ENCODE results near the gene BAMBI. TPM values are rescaled to one million over a fixed set of nuclear protein-coding genes. Genes with fewer than 3 reads are reported as not detected.
A peak's percentile ranks its signal among the peaks of the same experiment; 100 is the strongest.

The BAMBI gene
- total RNA-seq: 16.3 TPM

- H3K27me3 ChIP-seq: no peaks in the 10 kb centered on the region
- peaks cover 6 to 11% of the 10 kb centered on the region in 2 donors for H3K4me1 ChIP-seq
- H3K4me3 ChIP-seq: peak within 1 kb of the TSS; percentile 98 to 99
- peak; percentile 59 to 96 for DNase-seq (ENCODE audit: low spot score in 2 of 2)
- no peaks in the 10 kb centered on the region for H3K9me3 ChIP-seq
- intact Hi-C loops (cut with DNase I): loop anchor here (1.0 to 5.0 kb wide), 8 partner anchors 9 to 627 kb away; no protein-coding TSS in a partner anchor
- TF ChIP-seq CTCF (IDR thresholded peaks at IDR 0.05): peak; percentile 61 to 85 (median 66)
- H3K27ac ChIP-seq: peak within 1 kb of the TSS; percentile 85
- no peaks in the 10 kb centered on the region for H3K36me3 ChIP-seq
Measured at GRCh38 chr10:28676968-28677887, at the start of gene BAMBI. BAMBI (plus strand) TSS chr10:28677521; CDS start chr10:28677898, 377 bp downstream.

GRCh38 chr10:28628184-28628893 is 49.0 kb upstream of the BAMBI start:
- Histone ChIP-seq H3K9me3 (no peaks in the 10 kb centered on the region), H3K27ac (no peak overlapping the region), H3K4me3 (no peak overlapping the region), H3K4me1 (peaks cover 0 to 8% of the 10 kb centered on the region in 2 donors), H3K27me3 (no peaks in the 10 kb centered on the region), H3K36me3 (no peaks in the 10 kb centered on the region)
- DNase-seq (ENCODE audit: low spot score in 2 of 2): peak in 1 of 2 donors; percentile 86
- peak; percentile 73 to 89 (median 86) for TF ChIP-seq CTCF (IDR thresholded peaks at IDR 0.05)
- intact Hi-C loops (cut with DNase I): loop anchor here (1.0 kb wide), 2 partner anchors 676 to 764 kb away; no protein-coding TSS in a partner anchor

GRCh38 chr10:28631896-28632583 is 45.3 kb upstream of the BAMBI start:
- Histone ChIP-seq H3K4me1 (peaks cover 0 to 8% of the 10 kb centered on the region in 2 donors), H3K27me3 (no peaks in the 10 kb centered on the region), H3K36me3 (no peaks in the 10 kb centered on the region), H3K4me3 (no peak overlapping the region), H3K9me3 (no peaks in the 10 kb centered on the region), H3K27ac (no peak overlapping the region)
- no peak for DNase-seq (ENCODE audit: low spot score in 2 of 2)
- intact Hi-C loops (cut with DNase I): no loop called here
- no peak for TF ChIP-seq CTCF (IDR thresholded peaks at IDR 0.05)

GRCh38 chr10:28632584-28632945 is 44.8 kb upstream of the BAMBI start:
- intact Hi-C loops (cut with DNase I): no loop called here
- H3K27me3 ChIP-seq: no peaks in the 10 kb centered on the region
- no peak overlapping the region for H3K4me3 ChIP-seq
- no peak overlapping the region for H3K27ac ChIP-seq
- no peak for TF ChIP-seq CTCF (IDR thresholded peaks at IDR 0.05)
- no peaks in the 10 kb centered on the region for H3K9me3 ChIP-seq
- no peak for DNase-seq (ENCODE audit: low spot score in 2 of 2)
- H3K4me1 ChIP-seq: peaks cover 0 to 8% of the 10 kb centered on the region in 2 donors
- H3K36me3 ChIP-seq: no peaks in the 10 kb centered on the region

- intact Hi-C loops (cut with DNase I): no loop called here
- H3K4me3 ChIP-seq: no peak overlapping the region
- H3K27me3 ChIP-seq: no peaks in the 10 kb centered on the region
- H3K4me1 ChIP-seq: no peaks in the 10 kb centered on the region
- H3K27ac ChIP-seq: no peak overlapping the region
- H3K36me3 ChIP-seq: no peaks in the 10 kb centered on the region
- no peaks in the 10 kb centered on the region for H3K9me3 ChIP-seq
- DNase-seq (ENCODE audit: low spot score in 2 of 2): no peak
- no peak for TF ChIP-seq CTCF (IDR thresholded peaks at IDR 0.05)
Measured at GRCh38 chr10:28633750-28634149, 43.6 kb upstream of the BAMBI start.
